Activated T-cell treated with anti-CD3 and anti-CD28 coated beads, Interleukin-2, amount 50 U/mL, for 72 hours (primary cell): ENCODE measurements around the gene EBF3. TPM values are rescaled to one million over a fixed set of nuclear protein-coding genes. Genes with fewer than 3 reads are reported as not detected.
A peak's percentile ranks its signal among the peaks of the same experiment; 100 is the strongest.

Source experiments
- ATAC-seq, 2 donors: fragments of 150-1000 bp; cut with Tn5 transposase; replicated peaks in 1 of 2; 2 replicates each; pipeline ENCODE4 v1.10.0; 2021; ENCODE audit warnings: moderate library complexity in 2 of 2, mild to moderate bottlenecking in 1 of 2
- DNase-seq, 2 donors: peaks; one replicate each; pipeline ENCODE4 v3.0.0; 2021 to 2022; ENCODE audit warnings: mixed read lengths in 1 of 2
- H3K27ac Mint-ChIP-seq: one replicate; pipeline ENCODE4 v1.8.0; 2022; ENCODE audit warnings: mild to moderate bottlenecking, moderate library complexity, mixed read lengths
- H3K27me3 Mint-ChIP-seq: one replicate; pipeline ENCODE4 v1.8.0; 2022; ENCODE audit warnings: low read depth, mixed read lengths
- H3K36me3 Mint-ChIP-seq, 2 donors: one replicate each; pipeline ENCODE4 v1.8.0; 2022; ENCODE audit warnings: mixed read lengths in 2 of 2, mild to moderate bottlenecking in 1 of 2; ENCODE audit not compliant: insufficient read depth in 2 of 2
- H3K4me1 Mint-ChIP-seq: one replicate; pipeline ENCODE4 v1.8.0; 2022; ENCODE audit warnings: low read depth, mixed read lengths
- H3K4me3 Mint-ChIP-seq, 2 donors: one replicate each; pipeline ENCODE4 v1.8.0; 2022; ENCODE audit warnings: mild to moderate bottlenecking in 2 of 2, mixed read lengths in 2 of 2, moderate library complexity in 2 of 2
- H3K9me3 Mint-ChIP-seq, 2 donors: one replicate each; pipeline ENCODE4 v1.8.0; 2022; ENCODE audit warnings: mixed read lengths in 2 of 2
- total RNA-seq, 2 donors: library from RNA; stranded (reverse); gene quantifications; one replicate each; pipeline ENCODE4 v1.2.3, GENCODE V29; 2022

Gene EBF3
- total RNA-seq, 2 donors from 2014 or later: not detected

DNA sequence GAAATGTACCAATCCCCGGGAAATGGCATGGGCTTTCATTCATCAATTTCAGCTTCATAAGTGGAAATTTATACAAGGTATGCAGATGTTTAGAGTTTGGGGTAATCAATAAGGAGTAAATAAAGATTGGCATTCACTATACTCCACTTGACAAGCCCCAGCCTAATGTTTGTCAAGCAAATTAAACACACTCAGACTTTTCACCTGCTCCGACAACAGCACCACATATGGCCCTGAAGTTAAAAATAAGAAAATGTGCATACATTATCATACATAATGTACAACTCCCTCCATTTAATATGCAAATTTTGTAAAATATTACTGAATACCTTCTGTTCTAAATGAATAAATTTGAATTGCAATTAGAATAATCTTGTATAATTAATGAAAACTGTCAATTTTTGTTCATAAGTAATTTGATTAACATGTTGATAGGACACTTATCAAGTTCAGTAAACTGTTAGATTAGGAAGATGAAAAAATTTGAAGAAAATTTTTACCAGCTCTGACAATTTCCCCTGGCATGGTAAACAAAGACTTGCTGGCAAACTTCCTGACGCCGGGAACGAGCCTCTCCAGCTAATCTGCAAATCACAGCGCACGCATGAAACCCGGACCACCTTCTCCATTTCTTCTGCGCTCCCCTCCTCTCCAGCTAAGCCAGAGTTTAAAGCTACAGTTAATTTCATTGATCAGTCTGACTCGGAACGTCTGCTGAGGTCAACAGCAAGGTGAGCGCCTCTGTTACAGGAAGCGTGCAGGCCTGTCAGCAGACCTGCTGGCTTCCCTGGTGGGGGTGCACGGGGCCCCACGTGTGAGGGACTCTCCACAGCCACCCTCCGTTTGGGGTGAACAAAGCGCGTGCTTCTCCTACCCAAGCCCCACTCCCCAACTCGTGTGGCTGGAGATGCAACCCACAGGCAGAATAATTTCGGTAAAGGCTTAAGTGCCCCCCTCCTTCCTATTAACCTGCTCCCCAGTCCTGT, 70.7 kb downstream of the EBF3 start:
- Mint-ChIP-seq H3K9me3 (no peaks in the 10 kb centered on the region), H3K36me3 (no peaks in the 10 kb centered on the region), H3K27me3 (peaks cover 9% of the 10 kb centered on the region), H3K4me1 (no peaks in the 10 kb centered on the region), H3K27ac (no peak overlapping the region), H3K4me3 (no peak overlapping the region)
- DNase-seq: no peak
- ATAC-seq: no peak

DNA sequence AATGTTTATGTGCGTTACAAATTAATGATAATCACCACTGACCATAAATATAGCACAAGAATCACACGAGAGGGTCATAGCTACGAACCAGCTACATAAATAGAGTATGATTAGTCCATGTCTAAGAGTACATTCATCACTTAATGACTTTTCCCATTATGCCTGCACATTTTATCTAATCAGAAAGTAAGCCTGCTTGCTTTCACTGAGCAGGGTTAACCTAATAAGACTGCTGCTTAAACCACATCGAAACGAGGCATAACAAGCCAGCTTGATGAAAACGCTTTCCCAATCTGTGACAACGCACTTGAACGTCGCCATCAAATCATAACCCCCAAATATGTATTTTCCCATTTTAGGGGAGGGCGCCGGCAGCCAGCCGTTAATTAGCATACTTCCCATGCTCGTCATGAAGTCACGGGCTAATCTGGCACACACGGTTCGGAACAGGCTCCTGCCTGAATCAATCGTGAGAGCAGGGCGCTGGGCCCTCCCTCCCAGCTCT, 71.5 kb downstream of the EBF3 start:
- Mint-ChIP-seq H3K4me3 (no peak overlapping the region), H3K9me3 (no peaks in the 10 kb centered on the region), H3K27me3 (peaks cover 1% of the 10 kb centered on the region), H3K36me3 (no peaks in the 10 kb centered on the region), H3K27ac (no peak overlapping the region), H3K4me1 (no peaks in the 10 kb centered on the region)
- ATAC-seq: no peak
- DNase-seq: no peak

DNA sequence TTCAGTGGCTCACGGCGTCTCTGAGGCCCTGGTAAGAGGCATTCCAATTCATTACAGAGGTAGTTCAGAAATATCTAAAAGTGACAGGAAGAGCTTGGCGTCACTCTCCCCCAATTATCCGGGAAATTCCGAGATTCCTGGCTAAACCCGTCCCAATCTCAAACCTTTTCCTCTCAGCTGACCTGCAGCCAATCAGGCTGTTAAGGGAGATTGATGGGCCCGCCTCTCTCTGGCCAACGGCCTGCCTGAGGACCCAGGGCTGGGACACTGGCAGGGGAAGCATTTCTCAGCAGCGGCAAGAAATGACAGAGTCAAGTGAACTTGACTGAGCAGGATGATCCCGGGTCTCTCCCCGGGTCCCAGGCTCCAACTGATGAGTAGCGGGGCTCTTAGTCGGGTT, 72.3 kb downstream of the EBF3 start:
- ATAC-seq: no peak
- H3K27ac Mint-ChIP-seq: no peak overlapping the region
- H3K4me1 Mint-ChIP-seq: no peaks in the 10 kb centered on the region

DNA sequence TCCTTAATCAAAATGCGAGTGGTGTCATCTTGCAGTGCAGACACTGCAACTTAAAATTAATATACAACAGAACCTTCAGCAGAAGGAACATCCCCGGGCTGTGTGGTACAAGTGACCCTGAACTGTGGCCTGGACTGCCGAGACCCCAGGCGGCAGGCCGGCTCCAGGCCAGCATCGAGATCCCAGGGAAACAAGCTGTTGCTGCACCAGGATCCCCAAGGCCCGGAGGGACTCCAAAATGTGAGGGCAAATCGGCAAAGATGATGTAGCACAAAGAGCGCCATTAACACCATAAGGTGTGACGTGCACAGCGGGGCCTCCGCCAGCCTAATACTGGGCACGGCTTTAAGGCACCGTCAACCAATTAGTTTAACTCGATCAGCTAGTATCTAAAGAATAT, 73.9 kb downstream of the EBF3 start:
- H3K4me3 Mint-ChIP-seq: no peak overlapping the region
- H3K27me3 Mint-ChIP-seq: peaks cover 5% of the 10 kb centered on the region
- ATAC-seq (no peak), DNase-seq (no peak)
- no peak overlapping the region for H3K27ac Mint-ChIP-seq
- no peaks in the 10 kb centered on the region for H3K9me3 Mint-ChIP-seq
- no peaks in the 10 kb centered on the region for H3K4me1 Mint-ChIP-seq
- no peaks in the 10 kb centered on the region for H3K36me3 Mint-ChIP-seq

More for the DNA sequence above, 72.3 kb downstream of the EBF3 start:
- Mint-ChIP-seq H3K4me3 (no peak overlapping the region), H3K27me3 (no peaks in the 10 kb centered on the region), H3K36me3 (no peaks in the 10 kb centered on the region), H3K9me3 (no peaks in the 10 kb centered on the region)
- DNase-seq: no peak

DNA sequence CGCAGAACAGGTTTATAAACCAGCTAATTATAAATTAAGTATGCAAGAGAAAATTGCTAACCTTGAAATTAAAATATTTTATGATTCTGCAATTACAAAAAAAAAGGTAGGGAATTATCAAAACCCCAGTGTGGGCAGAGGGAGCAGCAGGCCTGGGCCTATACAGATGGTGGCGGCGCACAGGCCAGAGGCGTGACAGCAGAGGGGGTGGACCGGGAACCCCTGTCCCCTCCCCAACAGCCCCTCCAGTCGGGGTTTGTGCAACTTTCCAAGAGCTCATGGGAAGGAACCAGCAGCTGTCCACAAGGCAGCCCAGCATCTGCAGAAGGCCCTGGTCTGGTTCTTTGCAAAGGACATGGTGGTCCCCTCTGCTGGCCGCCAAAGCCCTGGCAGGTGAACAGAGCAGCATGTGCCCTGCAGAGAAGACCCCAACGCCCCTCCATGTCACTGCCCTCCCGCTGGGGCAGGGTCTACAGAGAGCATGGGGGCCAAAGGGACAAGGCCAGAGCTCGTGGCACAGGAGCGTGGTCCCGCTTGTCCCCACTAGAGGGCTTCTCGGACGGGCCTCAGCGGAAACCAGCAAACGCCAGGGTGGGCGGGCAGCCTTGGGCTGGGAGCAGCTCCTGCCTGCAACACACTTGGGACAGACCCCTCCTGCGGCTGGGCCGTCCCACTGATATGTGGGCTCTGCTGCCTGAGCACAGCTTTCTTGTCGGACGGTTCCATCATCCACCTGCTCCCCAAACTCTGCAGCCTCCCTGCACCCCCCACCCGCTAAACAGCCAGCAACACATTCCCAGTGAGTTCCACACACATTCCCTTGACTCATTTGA, 75.1 kb downstream of the EBF3 start:
- H3K36me3 Mint-ChIP-seq: no peaks in the 10 kb centered on the region
- H3K9me3 Mint-ChIP-seq: no peaks in the 10 kb centered on the region
- peaks cover 5% of the 10 kb centered on the region for H3K27me3 Mint-ChIP-seq
- H3K4me1 Mint-ChIP-seq: no peaks in the 10 kb centered on the region
- no peak overlapping the region for H3K27ac Mint-ChIP-seq
- DNase-seq: peak; percentile 48 to 49
- peak; percentile 50 to 58 for ATAC-seq
- H3K4me3 Mint-ChIP-seq: no peak overlapping the region

DNA sequence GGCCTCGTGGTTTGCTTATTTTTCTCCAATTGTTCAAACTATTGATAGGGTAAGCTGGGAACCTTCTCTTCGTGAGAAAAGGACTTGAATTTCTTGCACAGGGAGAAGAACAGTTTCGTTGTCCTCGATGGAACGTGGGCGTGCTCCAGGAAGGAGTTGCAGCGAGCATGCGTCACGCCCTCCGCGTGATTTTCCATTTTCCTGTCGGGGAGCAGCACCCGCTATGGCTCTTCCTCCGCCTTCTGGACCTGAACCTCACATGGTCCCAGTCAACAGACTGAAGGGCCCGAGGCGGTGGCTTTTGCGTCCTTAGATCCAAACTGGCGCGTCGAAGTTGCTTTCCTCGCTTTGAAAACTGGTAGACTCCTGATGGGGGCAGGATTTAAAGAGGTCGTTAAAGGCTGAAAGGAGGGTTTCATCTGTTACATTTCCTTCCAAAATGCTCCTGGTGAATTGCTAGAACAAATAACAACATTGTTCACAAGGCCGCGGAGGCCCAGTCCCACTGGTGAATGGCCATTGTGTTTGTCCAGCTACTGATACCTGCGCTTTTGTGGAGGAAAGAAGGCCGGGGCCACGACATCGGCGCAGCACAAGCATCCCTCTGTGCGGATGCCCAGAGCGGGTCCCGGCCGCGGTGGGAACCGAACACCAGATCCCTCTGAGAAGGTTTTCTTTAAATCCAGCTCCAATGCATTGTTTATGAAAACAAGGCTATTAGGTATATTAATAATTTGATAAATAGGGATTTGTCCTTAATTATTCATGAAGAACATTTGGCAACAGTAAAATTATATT, 75.9 kb downstream of the EBF3 start:
- ATAC-seq (no peak), DNase-seq (no peak)
- no peaks in the 10 kb centered on the region for H3K36me3 Mint-ChIP-seq
- H3K27me3 Mint-ChIP-seq: peaks cover 5% of the 10 kb centered on the region
- no peaks in the 10 kb centered on the region for H3K9me3 Mint-ChIP-seq
- no peaks in the 10 kb centered on the region for H3K4me1 Mint-ChIP-seq
- no peak overlapping the region for H3K4me3 Mint-ChIP-seq
- H3K27ac Mint-ChIP-seq: no peak overlapping the region

DNA sequence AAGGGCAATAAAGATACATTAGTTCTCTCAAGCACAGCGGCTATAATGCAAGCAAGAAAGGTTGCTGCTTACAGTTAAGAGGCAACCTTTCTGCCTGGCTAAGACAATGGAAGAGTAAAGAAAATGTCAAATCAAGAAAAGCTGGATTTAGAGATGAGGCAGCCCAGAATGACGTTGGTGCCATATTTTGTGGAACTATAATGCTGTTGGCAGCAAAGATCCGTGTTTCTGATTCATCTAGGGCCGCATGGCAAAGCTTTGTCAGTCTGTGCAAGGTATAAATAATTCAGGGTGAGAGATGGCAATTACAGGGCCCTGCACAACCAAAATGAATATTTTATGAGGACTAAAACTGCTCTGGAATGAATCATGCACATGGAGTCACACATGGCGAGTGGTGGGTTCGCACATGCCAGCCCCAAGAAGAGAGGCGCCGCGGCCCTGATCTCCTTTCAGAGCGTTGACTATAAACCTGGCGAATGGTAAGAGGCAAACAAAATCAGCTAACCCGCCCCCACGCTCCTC, 76.6 kb downstream of the EBF3 start:
- Mint-ChIP-seq H3K4me3 (no peak overlapping the region), H3K27ac (no peak overlapping the region), H3K4me1 (no peaks in the 10 kb centered on the region)

DNA sequence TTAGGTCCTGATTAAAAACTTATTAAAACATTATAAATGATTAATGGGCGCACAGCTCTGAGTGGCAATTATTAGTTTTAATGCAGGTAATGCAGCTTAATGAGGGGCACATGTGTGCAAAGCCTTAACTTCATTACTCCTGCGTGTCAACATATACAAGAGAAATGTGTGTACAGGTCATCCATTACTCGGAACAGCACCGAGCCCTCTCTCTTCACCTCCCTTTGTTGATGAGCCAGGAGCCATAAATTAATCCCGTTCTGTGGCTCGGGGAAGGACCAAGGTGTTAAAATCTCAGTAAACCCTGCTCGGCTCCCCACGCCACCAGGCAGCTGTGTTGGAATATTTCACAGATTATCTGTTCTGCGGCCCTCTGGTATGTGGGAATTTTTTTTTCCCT, 77.8 kb downstream of the EBF3 start:
- H3K27me3 Mint-ChIP-seq: peaks cover 5% of the 10 kb centered on the region
- H3K36me3 Mint-ChIP-seq: no peaks in the 10 kb centered on the region
- H3K27ac Mint-ChIP-seq: no peak overlapping the region
- no peak for DNase-seq
- no peaks in the 10 kb centered on the region for H3K4me1 Mint-ChIP-seq
- no peak for ATAC-seq
- H3K4me3 Mint-ChIP-seq: no peak overlapping the region
- H3K9me3 Mint-ChIP-seq: no peaks in the 10 kb centered on the region

More for the DNA sequence above, 76.6 kb downstream of the EBF3 start:
- Mint-ChIP-seq H3K27me3 (peaks cover 5% of the 10 kb centered on the region), H3K9me3 (no peaks in the 10 kb centered on the region), H3K36me3 (no peaks in the 10 kb centered on the region)
- DNase-seq (no peak), ATAC-seq (no peak)

DNA sequence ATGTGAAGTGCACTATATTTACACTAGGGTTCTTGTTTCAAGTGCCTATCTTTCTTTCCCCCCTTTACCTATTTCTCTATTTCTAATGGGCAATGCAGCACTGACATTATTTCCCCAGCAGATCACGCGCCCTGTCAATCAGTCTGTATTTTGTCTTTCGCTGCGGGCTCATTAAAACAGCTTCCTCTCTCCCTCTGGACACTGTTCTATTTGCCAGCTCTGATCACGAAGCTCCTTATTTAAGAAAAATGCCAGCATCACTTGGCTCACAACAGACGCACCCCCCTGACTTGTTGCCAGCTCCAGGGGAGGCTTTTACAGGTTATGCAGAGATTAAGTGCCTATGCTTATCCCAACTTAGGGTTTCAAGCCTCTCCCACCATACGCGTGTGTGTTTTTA, 78.5 kb downstream of the EBF3 start:
- DNase-seq: no peak
- Mint-ChIP-seq H3K4me1 (no peaks in the 10 kb centered on the region), H3K9me3 (no peaks in the 10 kb centered on the region), H3K4me3 (no peak overlapping the region), H3K27ac (no peak overlapping the region), H3K36me3 (no peaks in the 10 kb centered on the region), H3K27me3 (peaks cover 5% of the 10 kb centered on the region)
- no peak for ATAC-seq

DNA sequence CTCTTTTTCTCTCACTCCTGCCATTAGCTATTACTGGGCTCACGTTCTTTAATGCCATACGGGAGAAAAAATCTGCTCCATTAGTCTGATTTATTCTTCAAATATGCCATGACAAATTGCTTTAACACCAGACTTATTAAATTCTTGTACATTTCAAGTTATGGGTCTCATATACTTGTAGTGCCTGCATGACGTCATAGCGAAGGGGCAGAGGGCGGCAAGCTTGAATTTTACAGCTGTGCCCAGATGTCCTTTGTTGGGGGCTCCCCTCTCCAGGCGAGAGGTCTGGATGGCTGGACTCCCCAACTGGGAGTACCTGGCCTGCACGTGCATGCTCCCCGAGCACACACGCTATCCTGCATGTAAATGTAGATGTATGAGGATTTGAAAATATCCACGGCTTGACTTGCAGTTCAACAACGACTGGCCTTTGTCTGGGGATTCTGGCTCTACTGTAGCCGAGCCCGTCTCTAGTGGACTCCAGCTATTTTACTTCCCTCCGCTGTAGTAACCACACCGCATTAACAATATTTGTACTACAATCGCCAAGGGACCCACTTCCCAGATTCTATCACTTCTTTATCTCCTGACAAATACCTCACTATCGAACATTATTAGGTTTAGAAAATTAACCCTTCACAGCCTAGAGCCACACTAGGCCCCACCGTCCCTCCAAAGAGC, 79.5 kb downstream of the EBF3 start:
- Mint-ChIP-seq H3K9me3 (no peaks in the 10 kb centered on the region), H3K27ac (no peak overlapping the region), H3K4me3 (no peak overlapping the region), H3K36me3 (no peaks in the 10 kb centered on the region), H3K27me3 (peaks cover 5% of the 10 kb centered on the region), H3K4me1 (no peaks in the 10 kb centered on the region)
- DNase-seq (no peak), ATAC-seq (no peak)

DNA sequence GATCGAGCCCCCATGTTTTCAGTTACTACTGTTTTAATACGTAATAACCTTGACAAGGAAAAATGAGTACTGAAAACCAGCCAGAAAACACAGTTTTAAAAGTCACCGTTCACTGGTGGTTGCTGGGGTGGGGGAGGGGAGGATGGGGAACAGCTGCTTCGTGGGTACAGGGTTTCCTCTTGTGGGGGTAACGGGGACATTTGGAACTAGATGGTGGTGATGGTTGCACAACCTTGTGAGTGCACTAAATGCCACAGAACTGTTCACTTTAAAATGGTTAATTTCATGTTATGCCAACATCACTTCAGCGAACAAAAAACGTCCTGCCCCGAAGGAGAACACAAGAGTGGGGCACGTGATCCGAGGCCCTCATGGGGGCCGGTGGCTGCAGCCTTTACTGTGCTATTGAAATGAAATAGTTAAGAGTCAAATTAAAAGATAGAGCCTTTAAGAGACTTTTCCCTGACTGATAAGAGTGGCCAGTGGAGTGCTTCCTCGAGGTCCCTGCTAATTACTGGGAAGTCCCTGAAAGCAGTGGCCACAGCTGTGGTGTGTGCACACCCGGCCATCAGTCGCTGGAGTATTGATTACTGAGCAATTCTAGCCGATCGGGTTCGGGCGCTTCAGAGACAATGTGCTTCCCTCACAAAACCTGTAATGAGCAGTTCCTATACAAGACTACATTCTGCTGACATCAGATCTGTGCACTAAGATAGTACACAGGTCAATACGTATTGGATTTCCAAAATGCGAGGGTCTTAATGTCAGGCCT, 80.3 kb downstream of the EBF3 start:
- H3K27ac Mint-ChIP-seq: no peak overlapping the region
- no peak for DNase-seq
- H3K4me3 Mint-ChIP-seq: no peak overlapping the region
- H3K4me1 Mint-ChIP-seq: no peaks in the 10 kb centered on the region
- no peaks in the 10 kb centered on the region for H3K36me3 Mint-ChIP-seq
- ATAC-seq: no peak
- H3K27me3 Mint-ChIP-seq: peaks cover 5% of the 10 kb centered on the region
- H3K9me3 Mint-ChIP-seq: no peaks in the 10 kb centered on the region
